Measurements from ENCODE around the gene DCST1.
A peak's percentile ranks its signal among the peaks of the same experiment; 100 is the strongest.

The DCST1 gene

DNA sequence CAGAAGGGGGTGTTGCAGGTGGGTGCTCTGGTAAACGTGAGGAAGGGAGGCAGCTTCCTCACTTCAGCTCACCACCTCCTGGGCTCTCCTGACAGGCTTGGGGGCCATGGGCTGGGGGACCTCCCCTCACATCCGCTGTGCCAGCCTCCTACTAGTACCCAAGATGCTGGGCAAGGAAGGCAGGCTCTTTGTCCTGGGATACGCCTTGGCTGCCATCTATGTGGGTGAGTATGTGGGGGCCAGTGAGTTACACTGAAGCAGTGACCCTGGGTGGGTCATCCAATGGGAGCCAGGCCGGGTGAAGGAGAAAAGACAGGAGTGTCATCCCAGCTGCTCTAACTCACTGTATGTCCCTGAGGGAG lies 5.7 kb downstream of the DCST1 start:
- TF ChIP-seq, protein P1, sequence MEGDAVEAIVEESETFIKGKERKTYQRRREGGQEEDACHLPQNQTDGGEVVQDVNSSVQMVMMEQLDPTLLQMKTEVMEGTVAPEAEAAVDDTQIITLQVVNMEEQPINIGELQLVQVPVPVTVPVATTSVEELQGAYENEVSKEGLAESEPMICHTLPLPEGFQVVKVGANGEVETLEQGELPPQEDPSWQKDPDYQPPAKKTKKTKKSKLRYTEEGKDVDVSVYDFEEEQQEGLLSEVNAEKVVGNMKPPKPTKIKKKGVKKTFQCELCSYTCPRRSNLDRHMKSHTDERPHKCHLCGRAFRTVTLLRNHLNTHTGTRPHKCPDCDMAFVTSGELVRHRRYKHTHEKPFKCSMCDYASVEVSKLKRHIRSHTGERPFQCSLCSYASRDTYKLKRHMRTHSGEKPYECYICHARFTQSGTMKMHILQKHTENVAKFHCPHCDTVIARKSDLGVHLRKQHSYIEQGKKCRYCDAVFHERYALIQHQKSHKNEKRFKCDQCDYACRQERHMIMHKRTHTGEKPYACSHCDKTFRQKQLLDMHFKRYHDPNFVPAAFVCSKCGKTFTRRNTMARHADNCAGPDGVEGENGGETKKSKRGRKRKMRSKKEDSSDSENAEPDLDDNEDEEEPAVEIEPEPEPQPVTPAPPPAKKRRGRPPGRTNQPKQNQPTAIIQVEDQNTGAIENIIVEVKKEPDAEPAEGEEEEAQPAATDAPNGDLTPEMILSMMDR (conservative IDR thresholded peaks at IDR 0.05), result no peak
- H3K27ac ChIP-seq, result peak overlapping the region; percentile 60

DNA sequence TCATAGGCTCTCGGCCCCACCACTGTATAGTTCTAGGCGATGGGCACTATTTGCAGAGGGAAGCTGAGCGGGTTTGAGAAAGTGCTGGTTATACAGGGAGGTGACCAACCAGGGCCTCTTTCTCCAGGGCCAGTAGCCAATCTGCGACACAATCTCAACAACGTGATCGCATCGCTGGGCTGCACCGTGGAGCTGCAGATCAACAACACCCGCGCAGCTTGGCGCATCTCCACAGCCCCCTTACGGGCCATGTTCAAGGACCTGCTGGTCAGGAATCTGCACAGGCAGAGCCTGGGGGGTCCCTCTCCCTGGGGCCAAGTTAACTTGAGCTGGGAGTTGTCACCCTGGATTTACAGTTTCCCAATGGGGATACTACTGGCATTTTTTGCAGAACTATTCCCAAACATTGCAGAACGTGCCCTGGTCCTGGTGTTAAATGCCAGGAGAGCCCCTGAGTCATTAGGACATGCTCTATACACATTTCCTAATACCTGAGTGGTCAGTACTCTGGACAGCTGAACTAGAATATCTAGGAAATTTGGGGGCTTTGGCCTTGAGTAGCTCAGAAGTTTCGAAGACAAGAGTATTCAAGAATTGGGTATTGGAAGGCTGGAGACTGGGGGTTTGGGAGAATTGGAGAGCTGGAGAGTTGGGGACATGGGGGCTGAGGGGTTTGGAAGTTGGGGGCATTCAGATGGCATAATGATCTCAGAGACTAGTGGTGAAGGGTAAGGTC lies 6.9 kb downstream of the DCST1 start:
- no peak overlapping the region for H3K27ac ChIP-seq
- TF ChIP-seq, protein P1 (conservative IDR thresholded peaks at IDR 0.05), result no peak

DNA sequence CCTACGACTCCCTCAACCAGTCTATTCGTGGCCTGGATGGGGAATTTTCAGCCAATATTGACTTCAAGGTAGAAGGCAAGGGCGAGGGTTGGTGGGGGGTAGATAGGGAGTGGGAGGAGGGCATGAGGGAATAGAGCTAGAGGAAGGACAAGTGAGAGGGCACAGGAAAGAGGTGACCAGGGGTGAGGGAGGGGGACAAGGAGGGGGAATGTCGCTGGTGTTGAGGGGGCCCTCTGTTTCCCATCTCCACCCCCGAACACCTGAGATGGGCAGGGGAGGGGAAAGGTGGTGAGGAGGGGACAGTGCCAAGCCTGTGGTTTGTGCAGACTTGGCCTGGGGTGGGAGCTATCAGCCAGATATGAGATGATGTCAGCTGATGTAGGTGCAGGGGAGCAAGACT lies 9.2 kb downstream of the DCST1 start:
- H3K27ac ChIP-seq, result no peak overlapping the region
- TF ChIP-seq, protein P1 (conservative IDR thresholded peaks at IDR 0.05), result no peak

DNA sequence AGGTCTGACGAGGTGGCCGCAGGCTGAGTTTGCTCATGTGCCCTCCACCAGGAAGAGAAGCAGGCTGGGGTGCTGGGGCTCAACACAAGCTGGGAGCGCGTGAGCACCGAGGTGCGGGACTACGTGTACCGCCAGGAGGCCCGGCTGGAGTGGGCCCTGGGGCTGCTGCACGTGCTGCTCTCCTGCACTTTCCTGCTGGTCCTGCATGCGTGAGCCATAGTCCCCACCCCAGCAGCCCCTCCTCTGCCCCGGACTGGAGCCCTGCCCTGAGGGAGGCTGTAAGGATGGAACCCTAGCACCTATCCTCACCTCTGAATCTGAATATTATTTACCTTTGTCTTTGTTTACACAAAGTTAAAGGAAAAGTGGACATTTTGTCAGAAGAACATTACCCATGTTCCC lies 9.7 kb downstream of the DCST1 start:
- H3K27ac ChIP-seq, result no peak overlapping the region
- TF ChIP-seq, protein P1 (conservative IDR thresholded peaks at IDR 0.05), result no peak

DNA sequence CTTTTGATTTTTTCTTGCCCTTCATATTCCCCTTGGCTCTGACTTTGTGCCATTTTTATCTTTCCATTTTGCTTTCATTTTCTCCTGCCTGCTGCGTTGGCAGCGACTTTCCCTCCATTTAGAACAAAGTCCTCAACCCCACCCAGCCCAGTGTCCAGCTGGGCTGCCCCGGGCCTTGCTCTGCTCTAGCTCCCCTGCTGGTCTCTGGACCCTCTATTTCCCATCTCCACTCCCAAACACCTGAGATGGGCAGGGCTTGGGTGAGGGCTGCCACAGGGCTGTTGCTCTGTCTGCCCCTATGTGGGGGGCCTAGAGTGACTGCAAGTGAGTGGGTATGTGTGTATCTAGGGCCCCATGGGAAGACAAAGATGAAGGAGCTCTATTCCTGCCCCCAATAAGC lies 10.2 kb downstream of the DCST1 start:
- H3K27ac ChIP-seq, result no peak overlapping the region
- TF ChIP-seq, protein P1 (conservative IDR thresholded peaks at IDR 0.05), result no peak

DNA sequence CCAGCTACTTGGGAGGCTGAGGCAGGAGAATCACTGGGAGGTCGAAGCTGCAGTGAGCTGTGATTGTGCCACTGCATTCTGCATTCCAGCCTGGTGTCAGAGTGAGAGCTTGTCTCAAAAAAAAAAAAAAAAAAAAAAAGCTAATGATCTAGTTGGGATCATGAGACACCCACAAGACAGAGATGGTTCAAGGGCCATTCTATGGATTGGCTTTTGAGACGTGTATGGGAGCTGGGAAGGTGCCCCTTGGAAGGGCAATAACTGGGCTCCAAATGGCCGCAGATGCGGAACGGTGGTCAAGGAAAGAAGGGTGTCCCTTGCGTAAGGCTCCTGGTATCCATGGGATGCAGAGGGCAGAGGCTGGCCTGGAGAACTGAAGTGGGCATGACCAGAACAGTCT lies 10.7 kb downstream of the DCST1 start:
- TF ChIP-seq, protein P1 (conservative IDR thresholded peaks at IDR 0.05), result no peak
- peak overlapping the region; percentile 26; the same call in 1 of the 2 replicates for H3K27ac ChIP-seq

DNA sequence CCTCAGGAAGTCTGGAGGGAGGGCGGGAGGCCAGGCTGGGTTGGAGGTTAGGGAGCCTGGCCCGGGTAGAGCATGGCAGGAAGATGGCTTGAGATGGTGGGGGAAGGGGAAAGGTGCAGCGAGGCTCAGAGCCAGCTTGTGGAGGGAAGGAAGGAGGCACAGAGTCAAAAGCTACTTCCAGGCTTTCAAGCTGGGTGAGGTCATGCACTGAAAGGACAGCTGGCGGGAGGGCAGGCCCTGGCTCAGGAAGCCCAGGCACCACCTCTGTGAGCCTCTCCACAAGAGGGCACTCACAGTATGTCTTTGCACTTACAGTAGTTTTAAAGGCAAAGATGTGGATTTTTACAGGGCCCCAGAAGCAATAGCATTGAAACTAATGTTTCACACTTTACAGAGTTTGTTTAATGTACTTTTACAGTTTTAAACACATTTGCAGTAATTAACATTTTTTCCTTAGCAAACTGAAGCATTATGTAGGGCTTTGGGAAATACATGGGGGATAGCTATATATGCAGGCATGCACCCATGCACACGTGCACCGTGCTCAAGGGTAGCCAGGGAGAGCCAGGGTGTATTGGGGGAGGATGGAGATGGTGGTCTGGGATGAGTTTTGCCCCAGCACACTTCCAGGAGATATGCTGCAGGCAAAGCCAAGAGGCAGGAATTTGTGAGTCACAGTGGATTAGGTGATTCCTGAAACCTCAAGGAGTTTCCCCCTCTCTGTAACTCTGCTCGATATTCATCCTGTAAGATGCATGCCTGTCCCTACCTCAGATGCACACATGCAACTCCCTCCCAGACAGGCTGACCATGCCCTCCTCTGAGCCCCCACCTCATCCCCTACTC lies 11.4 kb downstream of the DCST1 start:
- H3K27ac ChIP-seq, result peak overlapping the region; percentile 26; the same call in 1 of the 2 replicates
- TF ChIP-seq, protein P1 (conservative IDR thresholded peaks at IDR 0.05), result peak; percentile 88

All from VCaP (cell line).